ENCODE data around the gene RANBP17. TPM values are rescaled to one million over a fixed set of nuclear protein-coding genes. Genes with fewer than 3 reads are reported as not detected.
"Not testable (repeated sequence)": the region's sequence is repeated elsewhere in the genome, so short reads cannot be mapped to it uniquely, and the experiment has no call there.

The RANBP17 gene
- total and polyA plus RNA-seq, 2 donors (not counting 1 experiment from before 2014, with no cell fraction given) = not detected

GRCh38 chr5:170923910-170924620 is 62.2 kb downstream of the RANBP17 start:
- peaks cover 0 to 4% (median 0%) of the 10 kb centered on the region in 3 donors for H3K9me3 ChIP-seq (ENCODE audit: control extremely low read depth in 1 of 3, control insufficient read depth in 2 of 3, insufficient read depth in 1 of 3, low read length in 2 of 3)
- intact Hi-C loops (cut with micrococcal nuclease) = no loop called here
- 88% methylated on average over 4 of the region's 7 CpGs for WGBS (ENCODE audit: insufficient coverage)
- TF ChIP-seq EZH2 (IDR thresholded peaks at IDR 0.05; ENCODE audit: borderline replicate concordance, insufficient read depth, low read depth, low read length, poor library complexity, severe bottlenecking) = no peak
- TF ChIP-seq CTCF (IDR thresholded peaks at IDR 0.05) = no peak
- H3K4me2 ChIP-seq (replicated peaks; ENCODE audit: low read depth, low read length, poor library complexity, severe bottlenecking) = no peak overlapping the region
- H3K27ac ChIP-seq (ENCODE audit: low read length in 2 of 2) = no peak overlapping the region
- no peaks in the 10 kb centered on the region for H3K4me1 Mint-ChIP-seq
- H3K9me3 Mint-ChIP-seq (ENCODE audit: insufficient read depth) = no peaks in the 10 kb centered on the region
- no peak overlapping the region for H2AFZ ChIP-seq (ENCODE audit: insufficient read depth, low read depth, low read length, poor library complexity, severe bottlenecking)
- H3K9ac ChIP-seq (ENCODE audit: low read length) = no peak overlapping the region
- ChIA-PET CTCF (no interaction called here), POLR2A (no interaction called here)
- H4K20me1 ChIP-seq (ENCODE audit: control insufficient read depth, insufficient read depth, low read length, poor library complexity, severe bottlenecking) = no peaks in the 10 kb centered on the region
- ATAC-seq (ENCODE audit: low read depth) (no peak), DNase-seq (no peak)
- H3K4me3 Mint-ChIP-seq = no peak overlapping the region
- no peak overlapping the region for H3K27ac Mint-ChIP-seq
- H3K36me3 ChIP-seq (replicated peaks in 1 of 2; ENCODE audit: control extremely low read depth in 1 of 2, control insufficient read depth in 1 of 2, extremely low read depth in 1 of 2, insufficient read depth in 2 of 2, low read length in 1 of 2) = no peaks in the 10 kb centered on the region
- no peaks in the 10 kb centered on the region for H3K27me3 ChIP-seq (replicated peaks in 1 of 4; ENCODE audit: control extremely low read depth in 1 of 4, control insufficient read depth in 3 of 4, insufficient read depth in 4 of 4, low read length in 3 of 4)
- no peaks in the 10 kb centered on the region for H3K79me2 ChIP-seq (ENCODE audit: control insufficient read depth, insufficient read depth, low read length)
- no peak overlapping the region for H3K4me3 ChIP-seq (ENCODE audit: control extremely low read depth in 1 of 5, extremely low read depth in 1 of 5, insufficient read depth in 1 of 5, low read depth in 2 of 5, low read length in 4 of 5)
- no peaks in the 10 kb centered on the region for H3K27me3 Mint-ChIP-seq
- H3K4me1 ChIP-seq (ENCODE audit: control insufficient read depth in 2 of 2, insufficient read depth in 2 of 2, low read length in 2 of 2) = no peaks in the 10 kb centered on the region

GRCh38 chr5:170935534-170936218 is 73.9 kb downstream of the RANBP17 start:
- CTCF ChIA-PET, DNase-seq: not testable (repeated sequence)

More at GRCh38 chr5:170935534-170936218, 73.9 kb downstream of the RANBP17 start:
- H3K9ac ChIP-seq (ENCODE audit: low read length); H3K27ac ChIP-seq (ENCODE audit: low read length in 2 of 2); H3K79me2 ChIP-seq (ENCODE audit: control insufficient read depth, insufficient read depth, low read length); H3K4me1 ChIP-seq (ENCODE audit: control insufficient read depth in 2 of 2, insufficient read depth in 2 of 2, low read length in 2 of 2); H3K27me3 Mint-ChIP-seq; H2AFZ ChIP-seq (ENCODE audit: insufficient read depth, low read depth, low read length, poor library complexity, severe bottlenecking); H4K20me1 ChIP-seq (ENCODE audit: control insufficient read depth, insufficient read depth, low read length, poor library complexity, severe bottlenecking); H3K27ac Mint-ChIP-seq; H3K4me1 Mint-ChIP-seq; H3K36me3 ChIP-seq (replicated peaks in 1 of 2; ENCODE audit: control extremely low read depth in 1 of 2, control insufficient read depth in 1 of 2, extremely low read depth in 1 of 2, insufficient read depth in 2 of 2, low read length in 1 of 2); H3K4me3 Mint-ChIP-seq; intact Hi-C loops (cut with micrococcal nuclease); H3K4me3 ChIP-seq (ENCODE audit: control extremely low read depth in 1 of 5, extremely low read depth in 1 of 5, insufficient read depth in 1 of 5, low read depth in 2 of 5, low read length in 4 of 5); POLR2A ChIA-PET; H3K27me3 ChIP-seq (replicated peaks in 1 of 4; ENCODE audit: control extremely low read depth in 1 of 4, control insufficient read depth in 3 of 4, insufficient read depth in 4 of 4, low read length in 3 of 4); H3K4me2 ChIP-seq (replicated peaks; ENCODE audit: low read depth, low read length, poor library complexity, severe bottlenecking); H3K9me3 Mint-ChIP-seq (ENCODE audit: insufficient read depth); H3K9me3 ChIP-seq (ENCODE audit: control extremely low read depth in 1 of 3, control insufficient read depth in 2 of 3, insufficient read depth in 1 of 3, low read length in 2 of 3); ATAC-seq (ENCODE audit: low read depth): not testable (repeated sequence)
- 91% methylated on average over 16 of the region's 18 CpGs for WGBS (ENCODE audit: insufficient coverage)
